HG03159 (cell line): ENCODE results near the gene PLAGL1.
"Not testable (repeated sequence)": the region's sequence is repeated elsewhere in the genome, so short reads cannot be mapped to it uniquely, and the experiment has no call there.

Source experiments
- ATAC-seq: cut with Tn5 transposase; IDR thresholded peaks from one replicate; pipeline ENCODE4 v1.9.1; 2021; ENCODE audit warnings: mild to moderate bottlenecking, moderate library complexity; ENCODE audit not compliant: unreplicated experiment

The PLAGL1 gene, protein sequence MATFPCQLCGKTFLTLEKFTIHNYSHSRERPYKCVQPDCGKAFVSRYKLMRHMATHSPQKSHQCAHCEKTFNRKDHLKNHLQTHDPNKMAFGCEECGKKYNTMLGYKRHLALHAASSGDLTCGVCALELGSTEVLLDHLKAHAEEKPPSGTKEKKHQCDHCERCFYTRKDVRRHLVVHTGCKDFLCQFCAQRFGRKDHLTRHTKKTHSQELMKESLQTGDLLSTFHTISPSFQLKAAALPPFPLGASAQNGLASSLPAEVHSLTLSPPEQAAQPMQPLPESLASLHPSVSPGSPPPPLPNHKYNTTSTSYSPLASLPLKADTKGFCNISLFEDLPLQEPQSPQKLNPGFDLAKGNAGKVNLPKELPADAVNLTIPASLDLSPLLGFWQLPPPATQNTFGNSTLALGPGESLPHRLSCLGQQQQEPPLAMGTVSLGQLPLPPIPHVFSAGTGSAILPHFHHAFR

DNA sequence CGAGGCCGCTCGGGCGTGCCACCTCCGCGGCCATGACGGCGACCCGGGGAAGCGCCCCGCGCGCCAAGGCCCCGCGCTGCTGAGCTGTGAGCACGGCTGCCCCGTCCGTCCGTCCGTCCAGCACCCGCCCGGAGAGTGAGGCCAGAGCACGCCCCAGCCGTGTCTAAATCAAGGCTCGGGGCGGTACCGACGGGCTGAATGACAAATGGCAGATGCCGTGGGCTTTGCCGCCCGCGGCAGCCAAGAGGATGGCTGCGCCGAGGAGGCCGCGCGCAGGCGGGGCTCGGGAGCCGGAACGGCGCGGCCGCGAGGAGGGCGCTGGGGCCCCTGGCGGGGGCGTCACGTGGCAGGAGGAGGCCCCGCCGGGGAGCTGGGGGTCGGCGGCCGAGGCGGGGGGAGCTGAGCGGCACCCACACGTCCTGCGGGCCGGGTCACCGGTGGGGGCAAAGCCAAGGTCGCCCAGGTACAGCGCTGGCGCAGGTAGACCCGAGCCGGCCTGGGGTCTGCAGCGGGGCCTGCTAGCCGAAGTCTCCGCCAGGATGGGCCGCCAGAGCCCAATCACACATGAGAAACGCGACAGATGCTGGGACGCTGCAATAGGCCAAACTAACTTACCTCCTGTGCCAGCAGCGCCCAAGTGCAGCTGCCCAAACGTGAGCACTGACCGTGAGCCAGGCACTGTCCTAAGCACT, at the start of gene PLAGL1:
TSS of gene PLAGL1 (minus strand) at position 140 of the 692 bp plus-strand sequence. CDS start 60,123 bp downstream, outside the sequence.
- peak; percentile 67 for ATAC-seq

DNA sequence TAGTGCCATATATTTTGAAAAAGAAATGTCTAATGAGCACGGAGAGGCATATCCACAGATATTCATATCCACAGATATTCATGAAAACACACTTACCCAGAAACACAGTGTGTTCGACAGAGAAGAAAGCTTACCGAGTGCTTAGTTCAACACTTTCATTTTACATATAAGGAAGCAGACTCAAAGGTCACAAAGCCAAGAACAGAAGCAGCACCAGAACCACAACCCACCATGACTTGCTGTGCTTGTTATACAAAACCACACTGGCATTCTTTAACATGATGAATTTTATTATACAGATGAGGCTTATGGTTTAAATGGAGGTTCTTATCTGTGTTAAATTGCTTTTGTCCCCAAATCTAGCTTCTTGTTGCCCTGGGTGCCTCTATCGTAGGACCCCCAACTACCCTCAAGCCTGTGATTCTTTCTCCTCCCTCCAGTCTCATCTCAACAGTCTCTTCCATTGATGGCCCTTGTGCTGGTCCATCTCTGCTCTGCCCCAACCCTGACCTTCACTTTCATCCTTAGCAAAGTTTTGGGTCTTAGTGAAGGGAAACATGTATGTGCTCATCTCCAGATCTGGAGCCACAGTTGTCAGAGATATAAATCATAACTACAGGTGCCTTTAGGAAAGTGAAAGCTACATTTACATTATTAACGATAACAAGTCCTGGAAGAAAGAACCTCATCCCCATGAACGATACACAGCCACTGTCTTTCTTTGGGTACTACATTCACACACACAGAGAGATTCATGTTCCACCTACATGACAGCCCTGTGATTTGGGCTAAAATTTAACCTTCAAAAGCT, 47.3 kb upstream of the PLAGL1 start:
- ATAC-seq = peak; percentile 87

DNA sequence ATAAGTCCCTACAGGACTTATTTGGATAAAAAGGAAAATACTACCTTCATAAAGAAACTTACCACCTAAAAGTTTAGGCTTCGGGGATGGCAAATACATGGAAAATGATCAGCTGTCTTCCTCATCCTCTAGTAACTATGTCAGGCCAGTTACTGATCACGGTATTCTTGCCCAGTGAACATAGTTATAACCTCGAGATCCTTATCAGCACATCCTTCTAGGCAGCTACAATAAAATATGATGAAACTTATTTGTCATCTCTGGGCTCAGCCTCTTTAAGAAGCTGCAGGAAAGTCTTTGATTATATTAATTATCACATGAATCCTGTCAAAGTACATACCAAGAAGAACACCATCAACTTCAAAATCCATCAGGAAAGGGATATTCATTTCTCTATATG, 45.5 kb upstream of the PLAGL1 start:
- no peak for ATAC-seq

DNA sequence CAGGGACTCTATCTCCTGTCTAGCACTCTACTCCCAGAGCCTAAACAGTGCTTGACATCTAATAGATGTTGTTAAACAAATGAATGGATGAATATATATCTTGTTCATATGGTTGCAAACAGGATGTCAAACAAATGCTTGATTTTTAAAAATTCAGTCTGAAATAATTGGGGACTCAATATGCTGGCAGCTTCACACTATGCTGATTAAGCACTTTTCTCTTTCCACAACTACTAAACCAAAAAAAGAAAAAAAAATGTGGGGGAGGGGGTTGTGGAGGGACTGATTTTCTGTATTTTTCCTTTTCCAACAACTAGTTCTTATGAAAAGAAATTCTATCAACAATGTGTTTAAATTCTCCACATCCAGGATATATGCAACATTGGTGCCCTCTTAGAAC, 44.4 kb upstream of the PLAGL1 start:
- no peak for ATAC-seq

DNA sequence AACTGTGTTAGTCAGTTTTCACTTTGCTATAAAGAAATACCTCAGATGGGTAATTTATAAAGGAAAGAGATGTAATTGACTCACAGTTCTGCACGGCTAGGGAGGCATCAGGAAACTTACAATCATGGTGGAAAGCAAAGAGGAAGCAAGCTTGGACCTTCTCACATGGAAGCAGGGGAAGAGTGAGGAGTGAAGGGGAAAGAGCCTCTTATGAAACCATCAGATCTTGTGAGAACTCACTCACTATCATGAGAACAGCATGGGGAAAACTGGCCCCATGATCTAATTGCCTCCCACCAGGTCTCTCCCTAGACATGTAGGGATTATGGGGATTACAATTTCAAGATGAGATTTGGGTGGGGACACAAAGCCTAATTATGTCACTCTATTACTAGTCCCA, 41.3 kb upstream of the PLAGL1 start:
- ATAC-seq = no peak

DNA sequence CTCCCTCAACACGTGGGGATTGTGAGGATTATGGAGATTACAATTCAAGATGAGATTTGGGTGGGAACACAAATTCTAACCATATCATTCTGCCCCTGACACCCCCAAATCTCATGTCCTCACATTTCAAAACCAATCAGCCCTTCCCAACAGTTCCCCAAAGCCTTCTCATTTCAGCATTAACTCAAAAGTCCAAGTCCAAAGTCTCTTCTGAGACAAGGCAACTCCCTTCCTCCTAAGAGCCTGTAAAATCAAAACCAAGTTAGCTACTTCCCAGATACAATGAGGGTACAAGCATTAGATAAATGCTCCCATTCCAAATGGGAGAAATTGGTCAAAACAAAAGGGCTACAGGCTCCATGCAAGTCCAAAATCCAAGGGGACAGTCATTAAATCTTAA, 39.6 kb upstream of the PLAGL1 start:
- no peak for ATAC-seq

DNA sequence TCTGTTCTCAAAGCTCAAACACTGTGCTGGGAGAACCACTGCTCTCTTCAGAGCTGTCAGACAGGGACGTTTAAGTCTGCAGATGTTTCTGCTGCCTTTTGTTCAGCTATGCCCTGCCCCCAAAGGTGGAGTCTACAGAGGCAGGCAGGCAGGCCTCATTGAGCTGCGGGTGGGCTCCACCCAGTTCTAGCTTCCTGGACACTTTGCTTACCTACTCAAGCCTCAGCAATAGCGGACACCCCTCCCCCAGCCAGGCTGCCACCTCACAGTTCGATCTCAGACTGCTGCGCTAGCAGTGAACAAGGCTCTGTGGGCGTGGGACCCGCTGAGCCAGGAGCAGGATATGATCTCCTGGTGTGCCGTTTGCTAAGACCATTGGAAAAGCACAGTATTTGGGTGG, 38.6 kb upstream of the PLAGL1 start:
- not testable (repeated sequence) for ATAC-seq

DNA sequence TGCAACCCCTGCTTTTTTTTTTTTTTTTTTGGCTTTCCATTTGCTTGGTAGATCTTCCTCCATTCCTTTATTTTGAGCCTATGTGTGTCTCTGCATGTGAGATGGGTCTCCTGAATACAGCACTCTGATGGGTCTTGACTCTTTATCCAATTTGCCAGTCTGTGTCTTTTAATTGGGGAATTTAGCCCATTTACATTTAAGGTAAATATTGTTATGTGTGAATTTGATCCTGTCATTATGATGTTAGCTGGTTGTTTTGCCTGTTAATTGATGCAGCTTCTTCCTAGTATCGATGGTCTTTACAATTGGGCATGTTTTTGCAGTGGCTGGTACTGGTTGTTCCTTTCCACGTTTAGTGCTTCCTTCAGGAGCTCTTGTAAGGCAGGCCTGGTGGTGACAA, 36.9 kb upstream of the PLAGL1 start:
- ATAC-seq = not testable (repeated sequence)

DNA sequence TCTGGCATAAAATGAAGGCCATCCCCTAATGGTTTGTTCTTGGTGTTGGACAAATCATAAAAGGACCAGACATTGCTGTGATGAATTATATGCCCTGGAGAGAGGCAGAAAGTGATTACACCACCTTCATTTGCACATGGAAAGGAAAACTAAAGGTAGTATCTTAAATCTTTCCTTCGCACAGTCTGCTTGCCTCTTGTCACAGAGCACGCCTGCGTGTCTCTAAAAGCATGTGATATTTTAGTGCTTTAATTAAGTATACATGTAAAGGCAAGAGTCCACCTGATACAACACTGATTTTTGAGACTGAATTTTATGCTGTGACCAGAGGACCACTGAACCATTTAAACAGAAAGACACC, 28.8 kb upstream of the PLAGL1 start:
- no peak for ATAC-seq

DNA sequence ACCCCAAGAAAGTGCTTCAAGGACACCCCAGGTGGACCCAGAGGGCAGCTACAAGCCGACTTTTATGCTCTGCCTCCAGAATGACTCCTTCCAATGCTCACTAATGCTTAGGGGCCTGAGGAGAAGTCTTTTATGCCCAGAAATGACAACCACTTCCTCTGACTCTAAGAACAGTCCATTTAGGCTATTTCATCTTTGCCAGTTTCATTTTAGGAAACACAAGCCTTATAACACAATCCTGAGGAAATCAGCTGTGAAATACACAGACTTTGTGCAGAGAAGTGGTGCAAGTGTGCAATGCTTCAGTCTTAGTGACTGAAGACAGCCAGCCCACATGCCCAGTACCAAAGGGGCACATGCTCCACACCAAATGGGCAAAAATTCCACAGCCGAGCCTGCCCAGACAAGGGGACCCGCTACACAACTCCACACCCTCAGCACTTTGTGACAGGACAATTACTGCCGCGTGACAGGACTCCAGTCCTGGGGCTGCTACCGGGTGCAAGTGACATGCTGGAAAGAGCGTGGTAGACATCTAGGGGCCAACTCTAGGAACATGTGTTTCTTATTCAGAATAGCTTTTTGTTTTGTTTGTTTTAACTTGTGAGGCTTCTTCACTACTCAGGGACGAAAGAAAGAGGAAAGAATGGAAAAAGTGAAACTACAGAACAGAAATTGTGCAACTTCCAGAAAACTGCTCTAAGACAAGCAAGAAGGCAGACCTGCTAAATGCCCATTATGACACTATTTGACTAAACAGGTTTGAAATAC, 28.2 kb upstream of the PLAGL1 start:
- peak; percentile 76 for ATAC-seq

DNA sequence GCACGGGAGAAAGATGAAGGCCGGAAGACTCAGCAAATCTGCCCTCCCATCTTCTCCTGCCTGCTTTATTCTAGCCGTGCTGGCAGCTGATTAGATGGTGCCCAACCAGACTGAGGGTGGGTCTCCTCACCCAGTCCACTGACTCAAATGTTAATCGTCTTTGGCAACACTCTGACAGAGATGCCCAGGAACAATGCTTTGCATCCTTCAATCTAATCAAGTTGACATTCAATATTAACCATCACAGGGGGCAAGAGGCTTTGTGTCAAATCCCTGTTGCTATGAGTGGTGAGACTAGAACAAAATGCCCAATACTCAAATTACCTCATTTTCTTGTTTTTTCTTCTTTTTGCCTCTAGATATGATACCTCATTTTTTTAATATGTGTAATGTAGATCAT, 27.4 kb upstream of the PLAGL1 start:
- no peak for ATAC-seq

DNA sequence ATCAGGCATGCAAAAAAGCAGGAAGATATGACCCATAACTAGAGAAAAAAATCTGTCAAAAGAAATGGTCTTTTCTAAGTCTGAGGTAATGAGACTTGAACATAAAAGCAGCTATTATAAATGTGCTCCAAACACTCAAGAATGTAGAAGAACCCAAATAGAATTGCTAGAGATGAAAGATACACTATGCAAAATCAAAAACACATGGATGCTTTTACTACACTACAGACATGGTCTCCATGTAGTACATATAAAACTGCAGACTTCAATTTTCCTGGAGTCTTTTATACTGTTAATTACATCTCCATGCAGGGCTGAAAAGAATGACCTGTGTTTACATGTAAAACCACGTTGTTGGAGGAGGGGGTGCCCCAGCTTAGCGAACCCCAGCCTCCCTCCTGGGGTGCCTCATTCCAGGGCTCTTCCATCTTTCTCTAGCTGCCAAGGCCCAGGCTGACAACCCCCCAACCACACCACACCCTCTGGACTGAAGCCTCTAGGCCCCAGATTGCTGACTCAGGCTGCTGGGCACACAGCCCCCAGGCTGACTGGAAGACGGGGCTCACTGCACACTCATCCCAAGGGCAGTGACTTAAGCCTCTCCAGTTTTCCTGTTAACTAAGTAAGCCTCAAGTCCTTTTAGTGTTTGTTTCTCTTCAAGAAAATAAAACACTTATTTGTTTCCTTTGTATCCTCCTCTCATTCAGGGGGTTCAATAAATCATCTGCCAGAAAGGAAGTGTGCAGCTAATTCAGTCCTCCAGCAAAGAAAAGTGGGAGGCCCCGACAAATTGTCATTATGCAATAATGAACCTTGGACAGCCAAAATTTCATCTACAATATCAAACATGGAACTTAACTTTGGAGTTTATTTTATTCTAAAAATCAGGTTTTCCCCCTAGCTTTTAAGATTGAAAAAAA, 26.0 kb upstream of the PLAGL1 start:
- ATAC-seq = no peak

DNA sequence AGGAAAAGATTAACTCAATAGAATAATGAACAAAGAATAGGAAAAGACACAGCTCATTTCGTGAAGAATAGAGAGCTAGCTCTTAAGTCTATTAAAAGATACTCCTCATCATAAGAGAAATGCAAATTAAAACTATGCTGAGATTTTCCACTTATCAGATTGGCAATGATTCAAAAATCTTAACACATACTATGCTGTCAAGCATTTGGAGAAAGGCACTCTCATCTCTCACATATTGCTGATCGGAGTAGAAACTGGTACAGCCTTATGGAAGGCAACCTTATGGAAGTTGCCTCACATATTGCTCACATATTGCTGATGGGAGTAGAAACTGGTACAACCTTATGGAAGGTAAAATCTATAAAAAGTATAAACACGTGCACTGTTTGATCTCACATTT, 21.4 kb upstream of the PLAGL1 start:
- ATAC-seq = no peak

DNA sequence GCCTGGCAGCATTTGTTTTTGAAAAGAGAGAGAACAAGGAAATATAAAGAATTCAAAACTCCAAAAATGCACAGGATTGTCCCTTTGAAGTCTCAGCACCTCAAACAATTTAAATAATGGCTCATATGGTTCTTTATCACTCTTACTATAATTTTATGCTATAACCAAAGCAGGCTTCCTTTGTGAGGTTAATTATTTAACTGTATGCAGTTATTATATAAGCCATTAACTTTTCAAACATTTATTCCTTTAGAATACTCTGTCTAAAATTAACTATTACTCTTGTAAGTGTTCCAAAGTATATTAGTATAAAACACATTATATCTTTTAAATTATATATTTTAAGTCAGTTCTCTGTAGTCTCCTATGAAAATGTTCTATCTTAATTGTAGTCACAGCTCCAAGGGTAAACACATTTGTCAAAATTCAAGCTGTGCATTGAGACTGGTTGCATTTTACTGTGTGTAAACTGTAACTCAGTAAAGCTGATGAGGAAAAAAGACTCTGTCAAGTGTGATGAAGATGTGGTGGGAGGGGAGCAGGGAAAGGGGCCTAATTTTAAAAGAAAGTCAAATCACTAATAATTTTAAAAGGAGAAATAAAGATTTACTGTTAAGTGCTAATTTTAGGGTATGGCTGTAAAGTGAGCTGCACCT, 20.0 kb upstream of the PLAGL1 start:
- ATAC-seq = no peak

DNA sequence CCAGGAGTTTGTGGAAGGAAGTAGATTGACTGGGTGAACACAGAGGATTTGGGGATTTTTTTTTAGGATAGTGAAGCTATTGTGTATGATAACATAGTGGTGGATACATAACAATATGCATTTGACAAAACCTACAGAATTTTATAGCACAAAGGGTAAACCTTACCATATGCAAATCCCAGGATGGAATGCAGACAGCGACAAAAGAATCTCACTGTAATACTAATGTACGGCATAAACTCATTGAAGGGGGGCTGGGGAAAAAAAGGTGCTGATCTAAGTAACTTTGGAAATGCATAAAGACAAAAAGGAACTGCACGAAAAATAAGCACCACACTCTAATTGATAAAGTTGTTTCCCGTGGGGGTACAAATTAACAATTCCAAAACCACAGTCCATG, 15.2 kb upstream of the PLAGL1 start:
- ATAC-seq = no peak

DNA sequence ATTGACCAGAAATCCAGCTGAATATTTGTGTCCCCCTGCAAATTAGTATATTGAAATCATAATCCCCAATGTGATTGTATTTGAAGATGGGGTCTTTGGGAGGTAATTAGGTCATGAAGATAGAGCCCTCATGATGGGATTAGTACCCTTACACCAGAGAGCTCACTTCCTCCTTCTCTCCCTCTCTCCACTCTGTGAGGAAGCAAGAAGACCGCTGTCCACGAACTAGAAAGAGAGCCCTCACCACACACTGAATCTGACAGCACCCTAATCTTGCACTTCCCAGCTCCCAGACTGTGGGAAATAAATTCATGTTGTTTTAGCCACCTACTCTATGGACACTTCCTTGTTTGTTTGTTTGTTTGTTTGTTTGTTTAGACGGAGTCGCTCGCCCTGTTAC, 11.9 kb upstream of the PLAGL1 start:
- ATAC-seq = no peak

DNA sequence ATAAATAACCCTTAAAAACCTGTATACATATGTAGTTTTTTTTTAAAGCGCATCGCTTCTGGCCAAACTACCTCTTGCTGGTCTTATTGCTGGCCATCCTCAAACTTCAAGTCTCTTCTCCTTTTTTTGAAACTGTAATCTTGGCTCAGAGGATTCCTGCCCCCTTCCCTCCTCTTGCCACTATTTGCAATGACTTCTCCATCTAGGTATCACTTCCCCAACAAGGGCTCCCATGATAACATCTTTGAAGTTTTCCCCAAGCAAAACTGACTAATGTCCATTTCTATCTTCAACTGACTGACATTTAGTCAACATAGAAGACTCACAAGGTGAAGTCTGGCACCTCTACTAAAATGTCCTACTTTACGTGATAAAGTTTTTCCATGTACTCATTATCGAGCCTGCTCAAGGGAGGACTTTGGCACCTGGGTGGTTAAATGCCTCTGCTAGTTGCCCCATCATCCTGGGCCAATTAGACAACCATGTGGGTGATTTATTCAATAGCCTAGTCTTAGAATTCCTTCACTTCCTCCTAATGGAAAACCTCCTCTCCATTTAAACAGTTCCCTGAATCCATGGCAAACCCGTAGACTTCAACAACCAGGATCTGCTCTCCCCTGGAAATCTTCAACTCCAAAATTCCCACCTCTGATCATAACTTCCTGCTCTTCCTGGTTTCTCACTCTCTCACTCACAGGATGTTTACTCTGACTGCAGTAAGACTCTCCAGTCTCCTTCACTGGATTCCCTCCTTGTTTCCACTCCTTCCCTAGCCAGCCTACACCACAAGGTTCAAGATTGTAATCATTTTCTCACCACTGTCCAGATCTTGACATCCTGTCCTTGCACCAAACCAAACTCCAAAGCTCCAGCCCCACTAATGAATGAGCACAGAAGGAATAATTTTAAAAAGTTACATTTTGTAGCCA, 9.4 kb upstream of the PLAGL1 start:
- no peak for ATAC-seq

DNA sequence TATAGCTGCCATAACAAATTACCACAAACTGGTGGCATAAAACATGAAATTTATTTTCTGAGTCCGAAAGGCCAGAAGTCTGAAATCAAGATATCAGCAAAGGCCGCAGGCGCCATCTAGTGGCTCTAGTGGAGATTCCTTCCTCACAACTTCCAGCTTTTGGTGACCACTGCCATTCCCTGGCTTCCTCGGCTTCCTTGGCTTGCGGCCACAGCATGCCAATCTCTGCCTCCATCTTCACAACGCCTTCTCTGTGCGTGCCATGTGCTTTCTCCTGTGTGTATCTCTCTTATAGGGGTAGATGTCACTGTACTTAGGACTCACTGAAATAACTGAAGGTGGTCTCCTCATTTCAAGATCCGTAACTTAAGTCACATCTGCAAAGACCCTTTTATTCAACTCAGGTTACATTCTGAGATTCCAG, 5.4 kb upstream of the PLAGL1 start:
- ATAC-seq = no peak
